K562 (cell line): ENCODE data around the gene SUPT7L. TPM values are rescaled to one million over a fixed set of nuclear protein-coding genes. Genes with fewer than 3 reads are reported as not detected.

Source experiments
- CBX8 ChIP-seq: fragments of 200-600 bp; sonication (generic); IDR thresholded peaks from 2 replicates; pipeline ENCODE4 v1.6.1; 2012; ENCODE audit warnings: borderline replicate concordance, mixed run types, low read depth, mild to moderate bottlenecking, moderate library complexity, mixed read lengths, low read length, control low read depth, inconsistent platforms; ENCODE audit not compliant: poor library complexity, severe bottlenecking; ENCODE audit errors: extremely low read depth
- CHCHD3 ChIP-seq: fragments of 250-450 bp; sonication (Bioruptor Pico); IDR thresholded peaks from 2 replicates; pipeline ENCODE4 v2.1.2; 2022; ENCODE audit warnings: mild to moderate bottlenecking
- ELK1 ChIP-seq: sonication (generic); formaldehyde crosslinking; IDR thresholded peaks from 2 replicates; pipeline ENCODE4 v1.8.1; 2022; ENCODE audit warnings: missing genetic modification reagents
- FOXP1 ChIP-seq: sonication (generic); formaldehyde crosslinking; IDR thresholded peaks from 2 replicates; pipeline ENCODE4 v1.8.0; 2022; ENCODE audit warnings: mild to moderate bottlenecking, missing genetic modification reagents
- GTF2E2 ChIP-seq: fragments of 200-800 bp; sonication (Bioruptor generic); IDR thresholded peaks from 2 replicates; pipeline ENCODE4 v1.6.1; 2016; ENCODE audit warnings: missing genetic modification characterization, missing compliant biosample characterization
- JUNB ChIP-seq: fragments of 450-650 bp; formaldehyde crosslinking; conservative IDR thresholded peaks from 2 replicates; pipeline ENCODE4 v1.4.0; 2020; ENCODE audit warnings: mild to moderate bottlenecking
- MEF2D ChIP-seq: conservative IDR thresholded peaks from 2 replicates; pipeline ENCODE4 v1.6.1; 2016; ENCODE audit warnings: low read depth, missing genetic modification characterization, missing compliant biosample characterization
- MTA2 ChIP-seq: fragments of 450-650 bp; IDR thresholded peaks from 2 replicates; pipeline ENCODE4 v1.6.1; 2016; ENCODE audit warnings: low read depth
- NFYB ChIP-seq: IDR thresholded peaks from 2 replicates; pipeline ENCODE4 v1.6.1; 2011; ENCODE audit warnings: mild to moderate bottlenecking, moderate library complexity; ENCODE audit not compliant: insufficient read length; ENCODE audit errors: extremely low read depth
- RBBP5 ChIP-seq: fragments of 200-600 bp; sonication (generic); IDR thresholded peaks from 2 replicates; pipeline ENCODE4 v1.6.1; 2012; ENCODE audit warnings: borderline replicate concordance, mild to moderate bottlenecking, low read length, control low read depth, inconsistent platforms; ENCODE audit not compliant: insufficient read depth, poor library complexity, severe bottlenecking
- RNF219 ChIP-seq: fragments of 250-450 bp; sonication (Bioruptor Pico); IDR thresholded peaks from 2 replicates; pipeline ENCODE4 v1.5.0; 2022; ENCODE audit warnings: mild to moderate bottlenecking
- SETDB1 ChIP-seq: IDR thresholded peaks from one replicate; pipeline ENCODE4 v1.6.1; 2012; ENCODE audit warnings: low read length, control low read depth, inconsistent platforms
- SMAD4 ChIP-seq: fragments of 250-450 bp; sonication (Bioruptor Pico); conservative IDR thresholded peaks from 2 replicates; pipeline ENCODE4 v1.8.0; 2021; ENCODE audit warnings: inconsistent platforms, mild to moderate bottlenecking, moderate library complexity
- SMARCA5 ChIP-seq: fragments of 450-650 bp; IDR thresholded peaks from 2 replicates; pipeline ENCODE4 v1.6.1; 2016
- SREBF2 ChIP-seq: sonication (generic); formaldehyde crosslinking; IDR thresholded peaks from 2 replicates; pipeline ENCODE4 v1.4.0; 2020; ENCODE audit warnings: mild to moderate bottlenecking, missing genetic modification reagents
- ZBED1 ChIP-seq: IDR thresholded peaks from 2 replicates; pipeline ENCODE4 v1.6.1; 2014
- ZFX ChIP-seq: sonication (generic); formaldehyde crosslinking; IDR thresholded peaks from 2 replicates; pipeline ENCODE4 v1.8.0; 2022; ENCODE audit warnings: mild to moderate bottlenecking, missing genetic modification reagents, moderate library complexity
- ZNF175 ChIP-seq: fragments of 200-800 bp; sonication (Bioruptor generic); IDR thresholded peaks from 2 replicates; pipeline ENCODE4 v1.6.1; 2016; ENCODE audit warnings: low read depth, mild to moderate bottlenecking, missing genetic modification characterization, missing compliant biosample characterization
- polyA plus RNA-seq, 8 experiments: library from polyadenylated mRNA; depleted of rRNA in 4 of 8; stranded (reverse) in 5 of 8; unstranded in 3 of 8; fragments of >200 nt; fragmentation: Nextera tagmentation in 2 of 8; fragmentation: Illumina TruSeq in 1 of 8; extraction: Ambion mirVana in 2 of 8; extraction: Trizol in 1 of 8; gene quantifications; 2 replicates each; pipeline versions ENCODE4 v1.2.1 to v1.2.3, GENCODE V29; 2011 to 2014; ENCODE audit warnings: inconsistent platforms in 1 of 8, missing spikeins in 1 of 8
- total RNA-seq, 7 experiments: library from RNA; depleted of rRNA in 6 of 7; stranded (reverse); fragments of >200 nt in 6 of 7; fragmentation: Illumina TruSeq in 2 of 7; extraction: Trizol in 2 of 7; gene quantifications; 2 replicates each; pipeline versions ENCODE4 v1.2.1 to v1.2.3, GENCODE V29; 2011 to 2021; ENCODE audit warnings: low replicate concordance in 1 of 7
- TF ChIP-seq, protein P1 (sequence below): fragments of 450-650 bp; IDR thresholded peaks from 2 replicates; pipeline ENCODE4 v1.6.1; 2016; ENCODE audit warnings: missing biosample characterization, missing genetic modification characterization
- TF ChIP-seq, protein P2 (sequence below), 3 experiments: fragments of 200-800 bp in 1 of 3; sonication (Bioruptor generic) in 1 of 3; sonication (generic) in 1 of 3; formaldehyde crosslinking in 1 of 3; IDR thresholded peaks; 2 replicates each; pipeline versions ENCODE4 v1.6.1 to v1.8.0; 2016 to 2022; ENCODE audit warnings: mild to moderate bottlenecking in 2 of 3, missing compliant biosample characterization in 2 of 3, missing genetic modification characterization in 2 of 3, missing genetic modification reagents in 1 of 3

The SUPT7L gene
- total and polyA plus RNA-seq, 9 of the 15 experiments (the other 6 are each of a cell fraction or from before 2014, with no cell fraction given) = 22.0 to 72.8 (median 40.2) TPM

DNA sequence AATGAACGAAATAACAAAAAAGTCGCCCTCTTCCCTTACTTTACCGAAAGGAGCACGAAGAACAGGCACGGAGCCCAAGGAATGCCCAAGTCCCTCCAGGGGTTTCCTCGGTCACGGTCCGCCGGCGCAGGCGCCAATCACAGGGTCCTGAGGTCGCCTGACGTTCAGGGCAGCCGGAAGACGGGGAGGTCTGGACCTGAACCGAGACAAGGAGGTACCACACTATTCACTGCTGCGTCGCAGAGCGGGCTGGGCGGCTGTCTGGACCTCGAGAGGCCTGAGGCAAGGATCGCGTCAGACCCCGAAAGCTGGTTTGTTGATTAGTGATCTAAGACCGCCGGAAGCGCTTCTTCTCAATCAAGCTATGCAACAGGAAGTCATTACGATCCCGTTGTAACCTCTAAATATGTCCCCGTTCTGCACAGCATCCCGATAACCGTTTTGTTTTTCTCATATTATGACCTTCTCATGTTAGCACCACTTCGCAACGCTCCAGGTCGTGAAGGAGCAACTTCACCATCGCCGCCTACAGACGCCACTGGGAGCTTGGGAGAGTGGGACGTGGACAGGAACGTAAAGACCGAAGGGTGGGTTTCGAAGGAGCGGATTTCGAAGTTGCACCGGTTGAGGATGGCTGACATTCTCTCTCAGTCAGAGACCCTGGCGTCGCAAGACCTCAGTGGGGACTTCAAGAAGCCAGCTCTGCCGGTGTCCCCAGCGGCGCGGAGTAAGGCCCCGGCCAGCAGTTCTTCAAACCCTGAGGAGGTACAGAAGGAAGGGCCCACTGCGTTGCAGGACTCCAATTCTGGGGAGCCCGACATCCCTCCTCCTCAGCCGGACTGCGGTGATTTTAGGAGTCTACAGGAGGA lies at the start of gene SUPT7L, which contains the start of gene SLC4A1AP (continued):
- TF ChIP-seq SMARCA5 (peak; percentile 82), GTF2E2 (tag) (peak; percentile 96), ZBED1 (peak; percentile 64; the same call in 1 of the 2 replicates), RNF219 (CRISPR knock-in tag) (0 out of 2 replicates have a peak, but pooled peaks have one; percentile 72), MEF2D (tag) (peak; percentile 63; the same call in 1 of the 2 replicates), SREBF2 (CRISPR knock-in tag) (peak; percentile 63; the same call in 1 of the 2 replicates), CBX8 (no peak), ZNF175 (0 out of 2 replicates have a peak, but pooled peaks have one; percentile 49), SMAD4 (CRISPR knock-in tag) (peak; percentile 35; the same call in 1 of the 2 replicates), ZFX (CRISPR knock-in tag) (peak; percentile 54), ELK1 (CRISPR knock-in tag) (no peak), CHCHD3 (CRISPR knock-in tag) (no peak), MTA2 (peak; percentile 46; the same call in 1 of the 2 replicates), NFYB (no peak), JUNB (CRISPR knock-in tag) (no peak), SETDB1 (no peak), RBBP5 (peak; percentile 73), FOXP1 (CRISPR knock-in tag) (peak; percentile 83)
- TF ChIP-seq, protein P1, sequence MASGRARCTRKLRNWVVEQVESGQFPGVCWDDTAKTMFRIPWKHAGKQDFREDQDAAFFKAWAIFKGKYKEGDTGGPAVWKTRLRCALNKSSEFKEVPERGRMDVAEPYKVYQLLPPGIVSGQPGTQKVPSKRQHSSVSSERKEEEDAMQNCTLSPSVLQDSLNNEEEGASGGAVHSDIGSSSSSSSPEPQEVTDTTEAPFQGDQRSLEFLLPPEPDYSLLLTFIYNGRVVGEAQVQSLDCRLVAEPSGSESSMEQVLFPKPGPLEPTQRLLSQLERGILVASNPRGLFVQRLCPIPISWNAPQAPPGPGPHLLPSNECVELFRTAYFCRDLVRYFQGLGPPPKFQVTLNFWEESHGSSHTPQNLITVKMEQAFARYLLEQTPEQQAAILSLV = peak; percentile 75; the same call in 1 of the 2 replicates
- TF ChIP-seq, protein P2, sequence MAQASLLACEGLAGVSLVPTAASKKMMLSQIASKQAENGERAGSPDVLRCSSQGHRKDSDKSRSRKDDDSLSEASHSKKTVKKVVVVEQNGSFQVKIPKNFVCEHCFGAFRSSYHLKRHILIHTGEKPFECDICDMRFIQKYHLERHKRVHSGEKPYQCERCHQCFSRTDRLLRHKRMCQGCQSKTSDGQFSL (CRISPR knock-in tag; IDR thresholded peaks at IDR 0.05) = no peak
- TF ChIP-seq, protein P2 (tag; IDR thresholded peaks at IDR 0.05) = no peak
